Upper lobe of right lung (tissue), 1 donor: Measurements from ENCODE around the gene EYA2. TPM values are rescaled to one million over a fixed set of nuclear protein-coding genes. Genes with fewer than 3 reads are reported as not detected.
"Not testable (repeated sequence)": the region's sequence is repeated elsewhere in the genome, so short reads cannot be mapped to it uniquely, and the experiment has no call there.

Source experiments
- ATAC-seq: fragments of 200-7000 bp; cut with Tn5 transposase; one replicate; pipeline ENCODE4 v1.9.1; 2020; ENCODE audit warnings: mild to moderate bottlenecking, moderate library complexity
- DNase-seq: peaks from one replicate; pipeline ENCODE4 v3.0.0-alpha.2; 2020
- H3K27ac ChIP-seq: fragments of 200-600 bp; one replicate; pipeline ENCODE4 v1.8.0; 2022
- H3K27me3 ChIP-seq: fragments of 200-600 bp; one replicate; pipeline ENCODE4 v1.8.0; 2022; ENCODE audit warnings: mild to moderate bottlenecking
- H3K36me3 ChIP-seq: fragments of 200-600 bp; one replicate; pipeline ENCODE4 v1.8.0; 2022
- H3K4me1 ChIP-seq: fragments of 200-600 bp; one replicate; pipeline ENCODE4 v1.8.0; 2022
- H3K4me3 ChIP-seq: fragments of 200-600 bp; one replicate; pipeline ENCODE4 v1.8.0; 2022; ENCODE audit warnings: mild to moderate bottlenecking
- H3K9me3 ChIP-seq: fragments of 200-600 bp; one replicate; pipeline ENCODE4 v1.8.0; 2022
- CTCF ChIP-seq: fragments of 200-600 bp; IDR thresholded peaks from one replicate; pipeline ENCODE4 v1.8.0; 2022; ENCODE audit warnings: antibody characterized with exemption
- intact Hi-C: fragments of 100-400 bp; cut with DNase I; formaldehyde crosslinking; loops from one replicate; pipeline ENCODE4 v1.11.0; 2022
- total RNA-seq: library from RNA; stranded (reverse); fragmentation: NEBNext Ultra II Directional; extraction: Animal tissue kit (Norgen Biotek cat#: 25700); gene quantifications from one replicate; pipeline ENCODE4 v1.2.1, GENCODE V29; 2021
- donor health status: DM: no; HTN: yes; CAD: no; lungs with severe emphysema.

The EYA2 gene
- total RNA-seq, 1 donor from 2014 or later = 1.8 TPM

GRCh38 chr20:46955601-46956556 lies 61.2 kb downstream of the EYA2 start:
- Histone ChIP-seq H3K4me1 (no peaks in the 10 kb centered on the region), H3K27ac (no peak overlapping the region), H3K27me3 (no peaks in the 10 kb centered on the region), H3K9me3 (no peaks in the 10 kb centered on the region), H3K4me3 (no peak overlapping the region), H3K36me3 (no peaks in the 10 kb centered on the region)
- ATAC-seq (no peak), DNase-seq (no peak)
- intact Hi-C loops = no loop called here
- no peak for TF ChIP-seq CTCF

DNA sequence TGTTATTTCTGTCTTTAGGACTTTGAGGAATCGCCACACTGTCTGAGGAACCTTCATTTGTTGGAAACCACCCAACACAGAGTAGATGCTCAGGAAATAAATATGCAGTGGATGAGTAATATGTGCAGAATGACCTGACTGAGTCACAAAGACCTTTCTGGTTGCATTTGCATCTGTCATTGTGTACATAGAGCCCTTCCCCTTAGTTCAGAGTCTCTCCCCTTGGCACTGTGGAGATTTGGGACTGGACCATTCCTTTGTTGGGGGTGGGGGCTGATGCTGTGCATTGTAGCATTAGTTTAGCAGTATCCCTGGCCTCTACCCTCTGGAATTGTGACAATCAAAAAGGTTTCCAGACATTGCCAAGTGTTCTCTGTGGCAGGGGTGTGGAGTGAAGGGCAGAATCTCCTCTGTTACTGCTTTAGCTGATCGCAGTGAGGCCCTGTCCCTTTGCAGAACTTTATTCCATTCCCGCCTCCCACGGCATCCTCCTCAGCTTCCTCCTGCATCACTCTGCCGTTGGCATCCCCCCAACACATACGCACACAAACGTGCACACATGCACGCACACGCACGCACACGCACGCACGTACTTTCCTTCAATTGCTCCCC lies 64.5 kb downstream of the EYA2 start:
- no peak for TF ChIP-seq CTCF
- H3K4me3 ChIP-seq = no peak overlapping the region
- no peaks in the 10 kb centered on the region for H3K4me1 ChIP-seq
- DNase-seq = no peak
- H3K9me3 ChIP-seq = no peaks in the 10 kb centered on the region
- intact Hi-C loops = no loop called here
- no peaks in the 10 kb centered on the region for H3K27me3 ChIP-seq
- no peak for ATAC-seq
- no peak overlapping the region for H3K27ac ChIP-seq
- H3K36me3 ChIP-seq = no peaks in the 10 kb centered on the region

DNA sequence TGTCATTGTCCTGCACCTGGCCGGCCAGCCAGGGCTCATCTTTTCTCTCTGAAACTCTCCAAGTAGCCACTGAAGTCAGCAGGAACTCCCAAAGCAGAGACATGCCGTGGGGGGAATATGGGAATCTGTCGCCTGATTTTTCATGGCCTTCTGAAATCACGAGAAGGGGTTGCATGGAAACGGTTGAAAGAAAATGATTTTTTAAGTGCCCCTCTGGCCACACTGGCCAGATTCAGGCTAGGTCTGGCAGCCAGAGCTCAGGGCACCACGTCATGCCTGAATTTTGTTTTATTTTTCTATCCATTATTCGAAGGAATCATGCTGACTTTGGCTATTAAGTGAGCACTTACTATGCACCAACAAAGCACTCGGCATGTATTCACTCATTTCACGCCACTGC lies 65.2 kb downstream of the EYA2 start:
- intact Hi-C loops = no loop called here
- no peak overlapping the region for H3K27ac ChIP-seq
- DNase-seq (no peak), ATAC-seq (no peak)
- H3K4me3 ChIP-seq = no peak overlapping the region
- no peaks in the 10 kb centered on the region for H3K36me3 ChIP-seq
- no peaks in the 10 kb centered on the region for H3K27me3 ChIP-seq
- H3K9me3 ChIP-seq = no peaks in the 10 kb centered on the region
- no peaks in the 10 kb centered on the region for H3K4me1 ChIP-seq
- no peak for TF ChIP-seq CTCF

DNA sequence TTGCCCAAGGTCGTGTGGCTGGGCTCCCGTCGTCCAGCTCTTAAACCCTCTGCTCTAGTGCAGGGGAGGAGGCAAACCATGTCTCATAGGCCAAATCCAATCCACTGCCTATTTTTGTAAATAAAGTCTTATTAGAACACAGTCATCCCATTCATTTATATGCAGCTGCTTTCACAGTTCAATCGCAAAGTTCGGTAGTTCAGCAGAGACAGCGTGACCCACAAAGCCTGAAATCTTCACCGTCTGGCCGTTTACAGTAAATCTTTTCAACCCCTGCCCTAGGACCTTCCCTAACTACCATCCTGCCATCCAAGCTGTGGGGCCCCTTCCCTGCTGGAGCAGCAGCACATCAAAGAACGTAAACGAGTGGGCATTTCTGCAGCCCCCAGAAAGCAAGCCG lies 65.9 kb downstream of the EYA2 start:
- no peak overlapping the region for H3K4me3 ChIP-seq
- no peak overlapping the region for H3K27ac ChIP-seq
- H3K4me1 ChIP-seq = no peaks in the 10 kb centered on the region
- ATAC-seq (no peak), DNase-seq (no peak)
- intact Hi-C loops = no loop called here
- no peaks in the 10 kb centered on the region for H3K9me3 ChIP-seq
- no peak for TF ChIP-seq CTCF
- H3K27me3 ChIP-seq = no peaks in the 10 kb centered on the region
- no peaks in the 10 kb centered on the region for H3K36me3 ChIP-seq

- H3K4me1 ChIP-seq, intact Hi-C loops: not testable (repeated sequence)
Observed at GRCh38 chr20:46961968-46962367, 67.3 kb downstream of the EYA2 start.

DNA sequence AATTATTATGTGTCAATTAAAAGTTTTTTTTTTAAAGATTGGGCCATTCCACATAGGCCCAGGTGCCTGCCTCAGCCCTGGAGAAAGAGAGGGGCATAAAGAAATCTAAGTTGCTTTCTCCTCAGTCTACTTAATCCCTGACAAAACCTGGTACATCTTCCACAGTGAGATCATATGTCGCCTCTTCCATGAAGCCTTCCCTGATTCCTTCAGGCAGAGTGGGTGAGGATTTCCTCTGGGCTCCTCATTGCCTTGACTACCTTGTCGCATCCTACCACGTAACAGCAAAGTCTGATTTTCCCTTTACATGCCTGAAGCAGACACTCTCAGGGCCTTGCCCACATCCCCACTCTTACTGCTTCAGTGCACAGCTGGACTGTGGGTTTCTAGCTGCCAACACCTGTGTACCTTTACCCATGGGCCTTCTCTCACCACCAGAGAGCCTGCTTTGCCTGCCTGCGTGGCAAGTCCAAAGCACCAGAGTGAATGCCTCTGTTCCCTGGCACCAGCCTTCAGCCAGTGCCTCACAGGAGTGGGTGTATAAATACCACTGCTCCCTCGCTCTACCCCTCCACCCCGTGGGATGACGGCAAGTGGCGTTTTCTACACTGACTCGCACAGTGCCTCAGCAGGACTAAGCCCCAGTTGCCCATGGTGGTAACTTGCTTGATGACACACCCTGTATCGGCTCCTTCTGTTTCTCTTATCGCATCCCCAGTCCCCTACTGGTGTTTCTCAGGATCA lies 68.0 kb downstream of the EYA2 start:
- H3K27me3 ChIP-seq = no peaks in the 10 kb centered on the region
- no peak overlapping the region for H3K4me3 ChIP-seq
- ATAC-seq (no peak), DNase-seq (no peak)
- no peaks in the 10 kb centered on the region for H3K9me3 ChIP-seq
- no peak for TF ChIP-seq CTCF
- no peaks in the 10 kb centered on the region for H3K4me1 ChIP-seq
- H3K27ac ChIP-seq = no peak overlapping the region
- intact Hi-C loops = no loop called here
- H3K36me3 ChIP-seq = no peaks in the 10 kb centered on the region

More at GRCh38 chr20:46961968-46962367, 67.3 kb downstream of the EYA2 start:
- ATAC-seq, H3K27me3 ChIP-seq, H3K36me3 ChIP-seq, H3K4me3 ChIP-seq, H3K9me3 ChIP-seq, DNase-seq, H3K27ac ChIP-seq: not testable (repeated sequence)
